ENCODE measurements around the gene DGKE. TPM values are rescaled to one million over a fixed set of nuclear protein-coding genes. Genes with fewer than 3 reads are reported as not detected.
A peak's percentile ranks its signal among the peaks of the same experiment; 100 is the strongest.

The DGKE gene
- total RNA-seq, 1 experiment from 2014 or later = 3.1 TPM

GRCh38 chr17:56913867-56914580 lies 80.1 kb downstream of the DGKE start, which contains the start of gene TRIM25:
TSS of gene TRIM25 (minus strand) at chr17:56914049. CDS start at chr17:56913988, 61 bp downstream.
- peak; percentile 86 for DNase-seq (ENCODE audit: low read depth)

- no peak for DNase-seq (ENCODE audit: low read depth)
These were observed 80.8 kb downstream of the DGKE start for GRCh38 chr17:56914581-56915273.

- peak; percentile 29 for DNase-seq (ENCODE audit: low read depth)
These were observed 83.8 kb downstream of the DGKE start for GRCh38 chr17:56917559-56918296.

- no peak for DNase-seq (ENCODE audit: low read depth)
These were observed 85.0 kb downstream of the DGKE start for GRCh38 chr17:56918916-56919315.

Other genes starting within 250 kb of the DGKE start
- gene NOG, start 240.5 kb upstream of the DGKE start, total RNA-seq (2014; rRNA removed; shearing (Covaris generic)) = 0.12 TPM in 1 of 2 replicates, not detected in the other
- 0.10 and 0.12 TPM in 2 replicates for gene C17orf67, start 231 bp upstream of the DGKE start, total RNA-seq (2014; rRNA removed; shearing (Covaris generic))
- gene TRIM25, start 79.9 kb downstream of the DGKE start, total RNA-seq (2014; rRNA removed; shearing (Covaris generic)) = 6.2 TPM in 2 replicates
- gene COIL, start 126.9 kb downstream of the DGKE start, total RNA-seq (2014; rRNA removed; shearing (Covaris generic)) = 13.2 and 15.2 TPM in 2 replicates
- gene SCPEP1, start 144.0 kb downstream of the DGKE start, total RNA-seq (2014; rRNA removed; shearing (Covaris generic)) = 50.3 and 84.1 TPM in 2 replicates

All from RPMI7951 (cell line).